ENCODE measurements around the gene LSM7.

GRCh38 chr19:2294687-2295335 lies 33.6 kb downstream of the LSM7 start:
- TF ChIP-seq CTCF (IDR thresholded peaks at IDR 0.05) (no peak), EZH2 (IDR thresholded peaks at IDR 0.05) (no peak)
